Fibroblast of lung (primary cell): ENCODE results near the gene ARHGAP45.

Experiments used
- CTCF ChIP-seq, 2 donors: IDR thresholded peaks in 1 of 2; conservative IDR thresholded peaks in 1 of 2; 1 replicate in 1 of 2; 2 replicates in 1 of 2; pipeline ENCODE4 v1.5.1; 2011 to 2012; ENCODE audit warnings: low read length in 2 of 2, control low read depth in 1 of 2, inconsistent platforms in 1 of 2, low read depth in 1 of 2, mild to moderate bottlenecking in 1 of 2
- EZH2 ChIP-seq: IDR thresholded peaks from 2 replicates; pipeline ENCODE4 v1.5.1; 2012; ENCODE audit warnings: low read length, control low read depth, mild to moderate bottlenecking; ENCODE audit errors: missing control alignments

DNA sequence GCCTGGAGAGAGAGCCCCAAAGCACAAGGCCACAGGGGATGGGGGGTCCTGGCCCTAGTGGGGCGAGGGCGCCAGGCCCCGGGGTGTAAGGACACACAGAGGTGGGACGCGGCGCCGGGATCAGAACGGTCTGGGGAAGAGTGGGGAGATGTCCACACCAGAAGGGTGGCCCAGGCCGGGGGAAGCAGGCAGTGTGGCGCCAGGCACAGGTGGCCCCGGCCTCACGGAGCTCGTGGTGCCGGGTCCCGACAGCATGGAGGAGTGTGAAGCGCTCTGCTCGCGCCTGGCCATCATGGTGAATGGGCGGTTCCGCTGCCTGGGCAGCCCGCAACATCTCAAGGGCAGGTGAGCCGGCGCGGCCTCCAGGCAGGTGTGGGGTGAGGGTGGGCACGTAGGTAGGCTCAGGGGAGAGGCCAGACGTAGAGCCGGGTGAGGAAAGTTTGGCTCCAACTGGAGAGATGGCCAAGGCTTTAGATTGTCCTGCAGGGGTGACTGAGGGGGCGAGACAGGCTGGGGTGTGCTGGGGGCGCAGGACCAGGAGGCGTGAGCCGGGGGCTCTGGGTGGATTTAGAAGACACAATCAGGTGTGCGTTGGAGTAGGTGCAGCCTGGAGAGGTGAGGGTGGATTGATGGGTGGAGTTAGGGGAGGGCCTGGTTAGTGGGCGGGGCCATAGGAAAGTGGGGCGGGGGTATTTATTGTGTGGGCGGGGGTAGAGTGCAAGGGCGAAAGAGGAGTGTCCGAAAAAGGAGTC lies 2.9 kb upstream of the ARHGAP45 start:
- no peak for TF ChIP-seq CTCF (conservative IDR thresholded peaks at IDR 0.05 in 1 of 2, IDR thresholded peaks at IDR 0.05 in 1 of 2; ENCODE audit: low read depth in 1 of 2, low read length in 2 of 2)
- no peak for TF ChIP-seq EZH2
